Activated effector memory CD4-positive, alpha-beta T cell treated with anti-CD3 and anti-CD28 coated beads, Interleukin-2, amount 50 U/mL, for 16 hours (primary cell): ENCODE data around the gene RING1.

Experiments used
- DNase-seq: peaks from one replicate; pipeline ENCODE4 v3.0.0-alpha.2; 2020

The RING1 gene

DNA sequence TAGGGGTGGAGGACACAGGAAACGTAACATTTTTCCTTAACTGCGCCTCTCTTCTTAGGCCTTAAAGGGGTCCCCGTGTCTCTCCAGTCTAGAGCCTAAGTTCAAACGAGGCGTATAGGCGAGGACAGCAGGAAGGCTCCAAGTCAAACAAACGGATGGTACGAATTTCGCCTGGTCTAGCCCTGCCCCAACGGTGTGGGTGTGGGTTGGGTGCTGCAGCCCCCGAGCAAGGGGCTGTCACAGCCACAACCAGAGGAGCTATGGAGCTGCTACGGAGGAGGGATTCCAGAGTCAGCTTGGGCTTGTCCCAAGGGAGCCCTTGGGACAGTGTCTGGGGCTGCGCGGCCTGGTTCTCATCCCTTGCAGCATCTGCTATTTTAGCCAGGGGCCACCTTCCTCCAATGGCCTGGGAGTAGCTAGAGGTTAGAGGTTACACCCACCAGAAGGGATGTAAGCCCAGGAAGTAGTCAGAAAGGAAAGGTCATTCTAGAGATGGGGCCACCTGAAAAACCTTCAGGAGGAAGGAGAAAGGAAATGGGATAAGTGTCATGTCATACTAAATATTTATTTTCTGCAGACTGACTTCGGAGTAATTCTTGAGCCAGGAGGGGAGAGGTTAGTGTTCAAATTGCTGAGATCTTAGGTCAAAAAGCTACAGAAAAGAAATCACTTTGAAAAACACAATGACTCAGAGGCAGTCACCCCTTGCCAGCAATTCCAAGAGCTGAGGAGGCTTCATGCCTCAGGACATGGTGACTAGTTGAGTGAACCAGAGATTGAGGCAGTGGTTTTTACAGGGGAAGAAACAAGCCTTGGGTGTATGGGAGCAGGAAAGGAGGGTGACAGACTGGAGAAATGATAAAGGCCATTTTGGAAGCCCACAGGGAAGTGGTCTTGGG lies 41.7 kb downstream of the RING1 start:
- peak; percentile 31 for DNase-seq

DNA sequence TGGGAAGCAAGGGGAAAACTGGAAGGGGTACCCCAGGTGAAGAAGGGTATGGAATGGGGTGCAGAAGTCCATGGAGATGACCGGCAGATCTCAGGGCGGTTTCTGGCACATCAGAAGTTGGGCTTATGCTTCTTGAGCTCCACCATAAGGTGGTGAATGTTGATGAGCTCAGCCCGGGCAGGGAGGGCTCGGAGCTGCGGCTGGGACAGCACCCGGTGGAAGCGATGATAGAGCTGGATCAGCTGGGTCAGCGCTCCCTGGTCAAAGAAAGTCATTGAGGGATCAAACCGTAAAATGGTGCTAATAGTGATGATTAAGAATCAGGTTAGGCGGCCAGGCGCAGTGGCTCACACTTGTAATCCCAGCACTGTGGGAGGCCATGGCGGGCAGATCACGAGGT lies 42.4 kb downstream of the RING1 start:
- DNase-seq = peak; percentile 53

DNA sequence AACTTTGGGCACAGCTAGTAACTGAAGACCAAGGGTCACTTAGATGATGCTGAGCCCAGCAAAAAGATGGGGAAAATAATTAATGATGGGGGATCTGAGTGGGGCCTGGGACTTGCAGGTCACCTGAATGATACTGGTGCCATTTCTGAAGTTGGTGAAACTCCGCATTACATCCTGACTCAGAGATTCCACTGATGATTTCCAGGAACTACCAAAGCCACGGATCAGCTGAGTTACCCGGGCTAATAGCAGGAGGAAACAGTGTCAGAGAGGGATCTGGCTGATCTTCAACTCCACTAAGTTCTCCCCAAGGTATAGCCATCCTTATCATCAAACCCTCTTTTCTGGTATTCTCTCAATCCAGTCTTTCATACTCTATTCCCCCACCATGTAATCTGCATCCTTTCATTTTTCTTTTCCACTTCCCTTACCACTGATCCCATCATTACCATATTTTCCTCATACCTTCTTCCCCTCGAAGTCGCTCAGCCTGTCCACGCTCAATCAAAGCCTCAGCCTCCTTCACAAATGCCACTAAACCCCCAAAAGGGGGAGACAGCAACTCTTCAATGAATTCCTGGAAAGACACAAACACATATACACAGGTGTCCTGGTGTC lies 43.2 kb downstream of the RING1 start:
- peak; percentile 19 for DNase-seq

DNA sequence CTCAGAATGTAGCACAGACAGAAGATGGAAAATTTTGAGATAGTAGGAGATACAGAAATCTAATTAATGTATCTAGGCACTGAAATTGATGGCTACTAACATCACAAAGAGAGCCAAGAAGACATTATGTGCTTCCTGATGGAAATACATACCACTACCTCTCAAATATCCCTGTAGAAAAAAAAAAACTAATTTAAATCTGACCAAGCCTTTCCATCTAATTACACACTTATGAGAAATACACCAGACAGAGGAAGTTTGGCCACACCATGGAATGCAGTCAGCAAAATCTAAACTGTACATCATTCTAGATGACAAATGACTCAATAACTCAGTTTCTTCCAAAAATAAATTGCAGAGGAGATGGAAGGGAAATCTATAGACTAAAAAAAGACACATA lies 44.5 kb downstream of the RING1 start:
- DNase-seq = no peak

DNA sequence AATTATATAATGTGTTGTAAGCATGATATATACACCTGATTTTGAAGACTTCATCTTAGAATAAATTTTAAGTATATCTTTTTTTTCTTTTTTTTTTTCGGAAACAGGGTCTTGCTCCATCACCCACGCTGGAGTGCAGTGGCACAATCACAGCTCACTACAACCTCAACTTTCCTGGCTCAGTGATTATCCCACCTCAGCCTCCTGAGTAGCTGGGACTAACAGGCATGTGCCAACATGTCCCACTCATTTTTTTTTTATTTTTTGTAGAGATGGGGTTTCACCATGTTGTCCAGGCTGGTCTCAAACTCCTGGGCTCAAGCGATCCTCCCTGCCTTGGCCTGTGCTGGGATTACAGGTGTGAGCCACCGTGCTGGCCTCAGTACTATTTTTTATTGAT lies 46.3 kb downstream of the RING1 start:
- DNase-seq = peak; percentile 30

DNA sequence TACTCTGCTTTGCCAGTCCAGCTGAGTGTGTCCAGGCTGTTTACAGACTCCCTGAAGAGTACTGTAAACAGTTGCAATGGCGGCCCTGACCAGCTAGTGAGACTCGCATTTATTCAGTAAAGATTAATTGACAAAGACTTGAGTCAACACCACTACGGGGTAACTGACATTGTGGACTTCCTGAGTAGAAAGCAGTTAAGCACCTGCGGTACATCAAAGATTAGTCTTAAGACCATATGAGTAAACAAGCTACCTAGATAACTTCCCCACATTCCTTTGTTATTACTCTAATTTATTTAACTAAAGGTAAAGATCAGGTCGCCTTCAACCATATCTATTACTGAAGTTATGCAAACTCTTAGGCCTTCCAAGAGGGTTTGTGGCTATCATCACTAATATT lies 50.7 kb downstream of the RING1 start:
- DNase-seq = no peak
